K562 (cell line): ENCODE results near the gene PARD3B.

Experiments used
- E2F5 ChIP-seq: sonication (generic); formaldehyde crosslinking; IDR thresholded peaks from 2 replicates; pipeline ENCODE4 v1.8.0; 2022; ENCODE audit warnings: mild to moderate bottlenecking, missing genetic modification reagents
- ETV5 ChIP-seq: sonication (generic); formaldehyde crosslinking; IDR thresholded peaks from 2 replicates; pipeline ENCODE4 v1.4.0; 2020; ENCODE audit warnings: low read depth, mild to moderate bottlenecking, missing genetic modification reagents
- FOXK2 ChIP-seq, 2 experiments: fragments of 450-650 bp; IDR thresholded peaks in 1 of 2; conservative IDR thresholded peaks in 1 of 2; 2 replicates each; pipeline ENCODE4 v1.6.1; 2016; ENCODE audit warnings: low read depth in 2 of 2, mild to moderate bottlenecking in 1 of 2
- HMG20A ChIP-seq: fragments of 450-650 bp; formaldehyde crosslinking; conservative IDR thresholded peaks from 2 replicates; pipeline ENCODE4 v1.4.0; 2020; ENCODE audit warnings: mild to moderate bottlenecking, mixed read lengths
- JUND ChIP-seq, 2 experiments: IDR thresholded peaks; 2 replicates in 1 of 2; 3 replicates in 1 of 2; pipeline ENCODE4 v1.6.1; 2011; ENCODE audit warnings: borderline replicate concordance in 2 of 2, low read depth in 2 of 2, low read length in 2 of 2, improper control_type of control experiment in 1 of 2, missing biosample characterization in 1 of 2, missing genetic modification characterization in 1 of 2, missing genetic modification reagents in 1 of 2
- NFE2 ChIP-seq: IDR thresholded peaks from 2 replicates; pipeline ENCODE4 v1.6.1; 2014; ENCODE audit warnings: antibody characterized with exemption, low read depth
- NFYB ChIP-seq: IDR thresholded peaks from 2 replicates; pipeline ENCODE4 v1.6.1; 2011; ENCODE audit warnings: mild to moderate bottlenecking, moderate library complexity; ENCODE audit not compliant: insufficient read length; ENCODE audit errors: extremely low read depth
- POLR2B ChIP-seq: fragments of 450-650 bp; IDR thresholded peaks from 2 replicates; pipeline ENCODE4 v1.6.1; 2018; ENCODE audit warnings: low read depth; ENCODE audit not compliant: partially characterized antibody
- RBM25 ChIP-seq: fragments of 200-400 bp; formaldehyde crosslinking; IDR thresholded peaks from 2 replicates; pipeline ENCODE4 v1.6.1; 2018; ENCODE audit warnings: low read length, low read depth, moderate library complexity; ENCODE audit not compliant: severe bottlenecking
- SAP30 ChIP-seq: fragments of 200-600 bp; sonication (generic); IDR thresholded peaks from 2 replicates; pipeline ENCODE4 v1.6.1; 2012; ENCODE audit warnings: borderline replicate concordance, low read depth, mild to moderate bottlenecking, moderate library complexity, low read length, control low read depth, inconsistent platforms; ENCODE audit not compliant: insufficient read depth, poor library complexity, severe bottlenecking
- SP1 ChIP-seq: sonication (generic); formaldehyde crosslinking; IDR thresholded peaks from 2 replicates; pipeline ENCODE4 v1.8.1; 2022; ENCODE audit warnings: mild to moderate bottlenecking, missing genetic modification reagents
- SRF ChIP-seq, 2 experiments: fragments of 250-450, 450-650 bp in 1 of 2; sonication (Bioruptor Pico) in 1 of 2; sonication (generic) in 1 of 2; formaldehyde crosslinking; IDR thresholded peaks; 2 replicates each; pipeline versions ENCODE4 v1.5.0 to v1.5.1; 2020 to 2022; ENCODE audit warnings: mild to moderate bottlenecking in 1 of 2, missing genetic modification reagents in 1 of 2
- TCF7 ChIP-seq: sonication (generic); IDR thresholded peaks from 2 replicates; pipeline ENCODE4 v1.6.1; 2016; ENCODE audit warnings: antibody characterized with exemption, borderline replicate concordance

- TF ChIP-seq SRF (CRISPR knock-in tag; IDR thresholded peaks at IDR 0.05) (no peak), NFE2 (no peak), NFYB (no peak), HMG20A (CRISPR knock-in tag) (no peak), RBM25 (no peak), E2F5 (CRISPR knock-in tag) (no peak), FOXK2 (conservative IDR thresholded peaks at IDR 0.05 in 1 of 2, IDR thresholded peaks at IDR 0.05 in 1 of 2; ENCODE audit: low read depth in 2 of 2) (no peak), POLR2B (no peak), TCF7 (no peak), JUND (IDR thresholded peaks at IDR 0.05; ENCODE audit: borderline replicate concordance, low read depth, low read length) (no peak), JUND (tag; IDR thresholded peaks at IDR 0.05; ENCODE audit: borderline replicate concordance, low read depth, low read length) (no peak), SP1 (no peak), ETV5 (CRISPR knock-in tag) (no peak), SAP30 (no peak)
Measured at GRCh38 chr2:204643326-204643725, 98.1 kb downstream of the PARD3B start.
